Psoas muscle (tissue), 8 donors: ENCODE measurements around the gene STEAP1B. TPM values are rescaled to one million over a fixed set of nuclear protein-coding genes. Genes with fewer than 3 reads are reported as not detected.

Experiments used
- ATAC-seq, 4 donors: fragments of 200-7000 bp; cut with Tn5 transposase; one replicate each; pipeline ENCODE4 v1.9.1; 2020; ENCODE audit warnings: moderate library complexity in 3 of 4, mild to moderate bottlenecking in 2 of 4
- DNase-seq, 2 donors: peaks; one replicate each; pipeline ENCODE4 v3.0.0-alpha.2; 2020
- H3K27ac ChIP-seq: fragments of 200-600 bp; one replicate; pipeline ENCODE4 v1.8.0; 2022
- H3K27me3 ChIP-seq, 3 donors: fragments of 200-600 bp in 1 of 3; one replicate each; pipeline versions ENCODE4 v1.6.1 to v1.8.0; 2013 to 2022; ENCODE audit warnings: low read length in 2 of 3, mild to moderate bottlenecking in 2 of 3, moderate library complexity in 1 of 3; ENCODE audit not compliant: insufficient read depth in 3 of 3
- H3K36me3 ChIP-seq, 2 donors: fragments of 200-600 bp in 1 of 2; one replicate each; pipeline versions ENCODE4 v1.6.1 to v1.8.0; 2013 to 2022; ENCODE audit warnings: low read depth in 1 of 2, mild to moderate bottlenecking in 1 of 2, moderate library complexity in 1 of 2; ENCODE audit not compliant: insufficient read depth in 1 of 2
- H3K4me1 ChIP-seq: fragments of 200-600 bp; one replicate; pipeline ENCODE4 v1.8.0; 2022
- H3K4me3 ChIP-seq: fragments of 200-600 bp; one replicate; pipeline ENCODE4 v1.8.0; 2022; ENCODE audit warnings: mild to moderate bottlenecking
- H3K9me3 ChIP-seq: fragments of 200-600 bp; one replicate; pipeline ENCODE4 v1.8.0; 2022
- CTCF ChIP-seq: fragments of 200-600 bp; IDR thresholded peaks from one replicate; pipeline ENCODE4 v1.8.0; 2022; ENCODE audit warnings: antibody characterized with exemption
- WGBS, 3 donors: extraction: QIAGEN DNeasy Blood & Tissue Kit; methylation state at CpG; one replicate each; pipeline versions ENCODE4 v1.1.6 to v1.1.7; 2013; 5-methylcytosine and 5-hydroxymethylcytosine counted together
- intact Hi-C, 2 donors: fragments of 100-400 bp; cut with DNase I; formaldehyde crosslinking; loops; one replicate each; pipeline versions ENCODE4 v1.11.0 to v1.14.2; 2022
- polyA plus RNA-seq, 3 donors: library from polyadenylated mRNA; stranded (reverse); fragments of 200-250 nt; gene quantifications; one replicate each; pipeline ENCODE4 v1.2.3, GENCODE V29; 2013
- total RNA-seq, 4 donors: library from RNA; stranded (reverse); fragmentation: NEBNext Ultra II Directional in 2 of 4; extraction: Animal tissue kit (Norgen Biotek cat#: 25700) in 2 of 4; gene quantifications; one replicate each; pipeline versions ENCODE4 v1.2.1 to v1.2.4, GENCODE V29; 2021 to 2023
- donor health status: healthy with polysubstance abuse.
- donor health status: DM: no; HTN: no; CAD: no; lungs with moderate emphysema.
- donor health status: Bipolar disorder and iron deficiency.
- donor health status: healthy.
- donor health status: DM: yes; HTN: yes; CAD: no.
- donor health status: DM: no; HTN: no; CAD: no.
- donor health status: DM: no; HTN: no; CAD: no.
- donor health status: DM: yes; HTN: yes; CAD: no.

STEAP1B gene
- total and polyA plus RNA-seq, 7 donors, result 0.24 to 1.6 (median 0.91) TPM

GRCh38 chr7:22373388-22373787 is 126.6 kb downstream of the STEAP1B start:
- no peaks in the 10 kb centered on the region for H3K4me1 ChIP-seq
- no peak overlapping the region for H3K27ac ChIP-seq
- H3K36me3 ChIP-seq, result no peaks in the 10 kb centered on the region
- no peak overlapping the region for H3K4me3 ChIP-seq
- DNase-seq, result no peak
- no peak for TF ChIP-seq CTCF
- intact Hi-C loops, result no loop called here
- ATAC-seq, result no peak
- H3K27me3 ChIP-seq, result no peaks in the 10 kb centered on the region
- H3K9me3 ChIP-seq, result no peaks in the 10 kb centered on the region
- WGBS, 3 donors, result 62 to 67% (median 62%) methylated on average over 3 of the region's 3 CpGs

GRCh38 chr7:22372863-22373262 is 127.1 kb downstream of the STEAP1B start:
- Histone ChIP-seq H3K4me3 (no peak overlapping the region), H3K27ac (no peak overlapping the region), H3K27me3 (no peaks in the 10 kb centered on the region), H3K4me1 (no peaks in the 10 kb centered on the region), H3K36me3 (no peaks in the 10 kb centered on the region), H3K9me3 (no peaks in the 10 kb centered on the region)
- no peak for TF ChIP-seq CTCF
- DNase-seq (no peak), ATAC-seq (no peak)
- 81 to 83% (median 81%) methylated on average over 6 of the region's 6 CpGs for WGBS, 3 donors
- intact Hi-C loops, result no loop called here

- no peak for DNase-seq
- TF ChIP-seq CTCF, result no peak
- Histone ChIP-seq H3K4me3 (no peak overlapping the region), H3K4me1 (no peaks in the 10 kb centered on the region), H3K9me3 (no peaks in the 10 kb centered on the region), H3K27ac (no peak overlapping the region), H3K36me3 (no peaks in the 10 kb centered on the region), H3K27me3 (no peaks in the 10 kb centered on the region)
- no peak for ATAC-seq
- intact Hi-C loops, result no loop called here
Observed at GRCh38 chr7:22371878-22372277, 128.1 kb downstream of the STEAP1B start.

Other genes with a start within 250 kb of the STEAP1B start
- gene RAPGEF5, start 143.0 kb downstream of the STEAP1B start, total RNA-seq, result 10 to 100 TPM in 1 of 4 donors, 1 to 10 TPM in 3; 5.5 to 10.8 (median 8.1) TPM
- 1 to 10 TPM; 2.6 to 3.6 (median 3.6) TPM for gene RAPGEF5, start 143.0 kb downstream of the STEAP1B start, polyA plus RNA-seq
- gene IL6, start 227.0 kb upstream of the STEAP1B start, total RNA-seq, result 1 to 10 TPM in 2 of 4 donors, under 1 TPM in 1, not detected in 1; 0.99 to 4.6 (median 2.1) TPM
- 1 to 10 TPM in 1 of 3 donors, under 1 TPM in 2; 0.51 to 4.1 (median 0.91) TPM for gene IL6, start 227.0 kb upstream of the STEAP1B start, polyA plus RNA-seq